Astrocyte of the spinal cord (primary cell): ENCODE measurements around the gene ZNF268.

Experiments
- DNase-seq: peaks from one replicate; pipeline ENCODE4 v3.0.0; 2011; ENCODE audit warnings: low read depth, low spot score
- H3K4me3 ChIP-seq: 2 replicates; pipeline ENCODE4 v1.5.1; 2011; ENCODE audit warnings: low read depth, mild to moderate bottlenecking, low read length, moderate library complexity
- CTCF ChIP-seq: IDR thresholded peaks from 2 replicates; pipeline ENCODE4 v1.5.1; 2012; ENCODE audit warnings: low read depth, mild to moderate bottlenecking, low read length, inconsistent platforms
- in situ Hi-C: cut with HindIII; loops from 2 replicates; pipeline ENCODE4 v1.10.0; 2017; ENCODE audit warnings: low sequenced_read_pairs

The ZNF268 gene

GRCh38 chr12:133203344-133204263 is 22.3 kb downstream of the ZNF268 start:
- in situ Hi-C loops: no loop called here
- TF ChIP-seq CTCF: no peak
- no peak for DNase-seq
- H3K4me3 ChIP-seq: no peak overlapping the region

GRCh38 chr12:133204264-133204603 is 22.9 kb downstream of the ZNF268 start:
- no peak overlapping the region for H3K4me3 ChIP-seq
- no peak for DNase-seq
- no peak for TF ChIP-seq CTCF
- in situ Hi-C loops: no loop called here

DNA sequence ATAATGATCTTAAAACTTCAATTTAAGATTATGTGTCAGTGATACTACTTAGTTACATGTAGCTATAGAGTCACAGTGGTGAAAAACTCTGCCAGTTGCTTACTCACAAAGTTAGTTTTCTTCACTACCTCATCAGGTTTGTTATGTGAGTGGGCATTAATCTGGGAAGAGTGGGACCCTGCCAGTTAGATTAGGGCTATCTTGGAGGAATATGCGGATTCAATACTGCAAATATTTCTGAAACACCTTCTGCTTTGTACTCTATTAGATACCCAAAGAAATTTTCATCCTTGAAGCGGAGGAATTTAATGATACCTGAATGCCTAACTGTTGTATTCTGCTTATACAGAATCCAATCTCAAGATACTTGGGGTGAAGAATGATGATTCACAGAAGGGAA is 25.1 kb downstream of the ZNF268 start:
- DNase-seq: no peak
- H3K4me3 ChIP-seq: no peak overlapping the region
- in situ Hi-C loops: no loop called here
- TF ChIP-seq CTCF: no peak

DNA sequence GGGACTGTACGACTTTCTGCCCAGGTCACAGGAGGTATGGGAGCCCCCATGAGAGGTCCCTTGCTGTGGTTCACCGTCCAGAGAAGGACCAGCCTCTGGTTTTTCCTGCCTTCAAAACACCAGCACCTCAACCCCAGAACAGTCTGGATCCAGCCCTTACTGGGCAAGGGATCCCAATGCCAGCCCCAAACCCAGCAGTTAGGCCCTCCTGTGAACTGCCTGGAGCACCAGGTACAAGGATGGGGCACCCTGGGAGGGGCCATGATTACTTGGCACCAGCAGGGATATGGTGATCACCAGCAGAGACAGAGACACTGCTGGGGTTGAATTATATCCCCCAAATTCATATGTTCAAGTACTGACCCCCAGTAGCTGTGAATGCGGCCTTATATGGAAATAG is 34.4 kb downstream of the ZNF268 start:
- no peak for TF ChIP-seq CTCF
- no peak overlapping the region for H3K4me3 ChIP-seq
- in situ Hi-C loops: no loop called here
- no peak for DNase-seq

- TF ChIP-seq CTCF: no peak
- no peak for DNase-seq
- in situ Hi-C loops: no loop called here
- no peak overlapping the region for H3K4me3 ChIP-seq
Measured at GRCh38 chr12:133217219-133217618, 35.9 kb downstream of the ZNF268 start.

GRCh38 chr12:133220521-133220920 is 39.2 kb downstream of the ZNF268 start:
- H3K4me3 ChIP-seq: no peak overlapping the region
- no peak for DNase-seq
- in situ Hi-C loops: no loop called here
- TF ChIP-seq CTCF: no peak
